Thoracic aorta (tissue), 2 donors: ENCODE measurements around the gene CDC7. TPM values are rescaled to one million over a fixed set of nuclear protein-coding genes. Genes with fewer than 3 reads are reported as not detected.

Experiments used
- ATAC-seq: fragments of 150-250 bp; one replicate; pipeline ENCODE4 v1.8.0; 2017; ENCODE audit warnings: low read depth; ENCODE audit not compliant: insufficient number of reproducible peaks, low FRiP score
- DNase-seq: peaks from one replicate; pipeline ENCODE4 v3.0.0-alpha.2; 2020; ENCODE audit warnings: low spot score
- H3K27ac ChIP-seq, 2 donors: fragments of 200-600 bp; sonication (generic); 1 replicate in 1 of 2; 2 replicates in 1 of 2; pipeline ENCODE4 v1.5.1; 2016; ENCODE audit warnings: mild to moderate bottlenecking in 2 of 2, moderate library complexity in 2 of 2
- H3K27me3 ChIP-seq: fragments of 200-600 bp; sonication (generic); replicated peaks from 2 replicates; pipeline ENCODE4 v1.6.0; 2016; ENCODE audit warnings: mild to moderate bottlenecking; ENCODE audit not compliant: insufficient read depth
- H3K36me3 ChIP-seq: fragments of 200-600 bp; sonication (generic); one replicate; pipeline ENCODE4 v1.5.1; 2016
- H3K4me1 ChIP-seq, 2 donors: fragments of 200-600 bp; sonication (generic); 1 replicate in 1 of 2; 2 replicates in 1 of 2; pipeline versions ENCODE4 v1.5.1 to v1.6.0; 2016; ENCODE audit warnings: low read depth in 2 of 2, mild to moderate bottlenecking in 1 of 2; ENCODE audit not compliant: control insufficient read depth in 1 of 2
- H3K4me3 ChIP-seq: fragments of 200-600 bp; sonication (generic); 2 replicates; pipeline ENCODE4 v1.5.1; 2016; ENCODE audit warnings: mild to moderate bottlenecking
- H3K9me3 ChIP-seq: fragments of 200-600 bp; sonication (generic); 2 replicates; pipeline ENCODE4 v1.5.1; 2016
- CTCF ChIP-seq: fragments of 200-600 bp; sonication (generic); IDR thresholded peaks from one replicate; pipeline ENCODE4 v1.5.1; 2019; ENCODE audit warnings: antibody characterized with exemption
- total RNA-seq, 2 donors: library from RNA; depleted of rRNA; stranded (reverse); fragments of >200 nt; gene quantifications; one replicate each; pipeline versions ENCODE4 v1.1.0 to v1.2.3, GENCODE V29; 2016

Gene CDC7
- total RNA-seq, 2 donors from 2014 or later: 0.14 to 2.1 TPM

DNA sequence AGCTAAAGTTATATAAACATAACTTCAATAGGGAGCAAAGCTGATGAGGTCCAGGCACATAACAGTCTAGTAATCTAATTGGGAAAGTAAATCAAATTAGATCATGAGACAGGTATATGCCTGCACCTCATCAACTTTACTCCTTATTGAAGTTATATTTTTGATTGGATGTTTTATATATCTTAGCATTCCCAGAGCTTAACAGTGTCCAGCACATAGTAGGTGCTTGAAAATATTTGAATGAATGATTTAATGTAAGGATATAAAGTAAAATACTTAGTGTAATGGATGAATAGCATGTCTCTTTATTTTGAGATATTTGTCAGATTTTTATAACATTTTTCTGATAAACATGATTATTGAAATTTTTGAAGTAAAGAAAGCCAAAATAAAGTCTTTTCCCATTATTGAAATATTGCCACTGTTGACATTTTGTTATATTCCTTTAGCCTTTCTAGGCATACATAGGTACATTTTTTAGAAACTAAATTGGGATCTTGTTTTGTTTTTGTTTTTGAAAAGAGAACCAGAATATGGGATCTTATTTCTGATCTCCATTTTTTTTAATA lies 2.8 kb downstream of the CDC7 start:
- no peak for TF ChIP-seq CTCF
- ATAC-seq: no peak
- Histone ChIP-seq H3K27me3 (no peaks in the 10 kb centered on the region), H3K9me3 (no peaks in the 10 kb centered on the region), H3K4me3 (no peak overlapping the region), H3K36me3 (no peaks in the 10 kb centered on the region), H3K4me1 (peaks cover 6 to 10% of the 10 kb centered on the region in 2 donors), H3K27ac (no peak overlapping the region)
- no peak for DNase-seq

- no peak for DNase-seq
- Histone ChIP-seq H3K4me3 (no peak overlapping the region), H3K36me3 (no peaks in the 10 kb centered on the region), H3K9me3 (no peaks in the 10 kb centered on the region), H3K27ac (no peak overlapping the region), H3K4me1 (peaks cover 6 to 10% of the 10 kb centered on the region in 2 donors), H3K27me3 (no peaks in the 10 kb centered on the region)
- ATAC-seq: no peak
- TF ChIP-seq CTCF: no peak
Observed at GRCh38 chr1:91503975-91504530, 3.4 kb downstream of the CDC7 start.

DNA sequence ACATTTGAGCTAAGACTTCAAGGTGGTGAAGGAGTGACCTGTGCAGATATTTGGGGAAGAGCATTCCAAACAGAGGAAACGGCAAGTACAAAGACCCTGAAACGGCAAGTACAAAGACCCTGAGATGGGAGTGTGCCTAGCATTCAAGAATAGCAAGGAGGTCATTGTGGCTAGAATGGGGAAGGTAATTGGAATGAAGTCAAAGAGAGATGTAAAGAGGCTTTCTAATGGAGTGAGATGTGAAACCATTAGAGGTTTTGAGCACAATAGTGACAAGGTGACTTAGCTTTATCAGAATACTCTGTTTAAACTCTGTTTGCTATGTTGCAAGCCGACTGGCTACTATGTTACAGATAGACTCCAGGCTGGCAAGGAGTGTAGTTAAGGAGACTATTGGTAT lies 4.4 kb downstream of the CDC7 start:
- Histone ChIP-seq H3K27ac (no peak overlapping the region), H3K27me3 (no peaks in the 10 kb centered on the region), H3K9me3 (no peaks in the 10 kb centered on the region), H3K4me3 (no peak overlapping the region), H3K36me3 (no peaks in the 10 kb centered on the region), H3K4me1 (peaks cover 6 to 10% of the 10 kb centered on the region in 2 donors)
- DNase-seq (no peak), ATAC-seq (no peak)
- no peak for TF ChIP-seq CTCF

GRCh38 chr1:91506071-91506470 lies 5.4 kb downstream of the CDC7 start:
- ATAC-seq (no peak), DNase-seq (no peak)
- Histone ChIP-seq H3K27ac (no peak overlapping the region), H3K4me1 (peaks cover 6 to 10% of the 10 kb centered on the region in 2 donors), H3K36me3 (no peaks in the 10 kb centered on the region), H3K4me3 (no peak overlapping the region), H3K27me3 (no peaks in the 10 kb centered on the region), H3K9me3 (no peaks in the 10 kb centered on the region)
- no peak for TF ChIP-seq CTCF

DNA sequence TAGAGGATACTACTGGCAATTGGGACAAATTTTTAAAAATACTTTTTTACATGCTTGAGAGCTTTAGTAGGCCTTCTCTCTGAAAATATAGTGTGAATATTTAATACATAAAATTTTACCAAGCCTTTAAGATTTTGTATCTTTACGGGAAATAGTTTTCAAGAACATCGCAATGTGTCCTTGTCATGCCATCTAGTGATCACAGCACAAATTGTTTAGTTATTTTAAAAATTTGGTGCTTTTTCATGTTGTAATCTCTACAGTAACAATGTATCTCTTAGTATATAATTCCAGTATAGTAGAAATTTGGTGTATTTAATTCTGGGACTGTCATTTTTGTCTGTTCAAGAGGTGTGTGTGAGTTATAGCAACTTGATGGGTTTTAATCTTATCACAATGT lies 6.7 kb downstream of the CDC7 start:
- DNase-seq (no peak), ATAC-seq (no peak)
- no peak for TF ChIP-seq CTCF

More for the DNA sequence above, 6.7 kb downstream of the CDC7 start:
- Histone ChIP-seq H3K36me3 (no peaks in the 10 kb centered on the region), H3K9me3 (no peaks in the 10 kb centered on the region), H3K4me1 (no peaks in the 10 kb centered on the region), H3K4me3 (no peak overlapping the region), H3K27me3 (no peaks in the 10 kb centered on the region), H3K27ac (no peak overlapping the region)
